HG03558 (cell line): ENCODE data around the gene CCNY.

Experiments used
- ATAC-seq: cut with Tn5 transposase; IDR thresholded peaks from one replicate; pipeline ENCODE4 v1.9.1; 2021; ENCODE audit warnings: moderate number of reproducible peaks; ENCODE audit not compliant: unreplicated experiment; ENCODE audit errors: extremely low read depth

CCNY gene

DNA sequence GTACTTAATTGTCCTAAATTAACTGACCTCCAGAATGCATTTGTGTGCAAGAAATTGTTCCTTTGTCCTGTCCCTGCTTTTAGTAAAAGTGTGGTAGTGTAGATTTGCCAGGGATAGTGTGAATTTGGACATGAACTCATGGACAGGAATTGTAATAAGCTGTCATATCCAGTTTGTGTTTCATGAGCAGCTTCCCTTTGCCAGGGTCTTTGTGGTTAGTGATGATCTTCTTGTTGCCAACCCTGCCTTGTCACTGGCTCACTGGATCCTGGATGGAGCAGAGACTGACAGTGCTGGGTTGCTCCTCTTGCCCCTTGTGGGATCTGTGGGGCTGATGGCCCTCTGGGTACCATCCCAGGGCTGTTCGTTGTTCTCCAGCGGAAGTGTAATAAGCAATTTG is 110.1 kb downstream of the CCNY start:
- no peak for ATAC-seq

DNA sequence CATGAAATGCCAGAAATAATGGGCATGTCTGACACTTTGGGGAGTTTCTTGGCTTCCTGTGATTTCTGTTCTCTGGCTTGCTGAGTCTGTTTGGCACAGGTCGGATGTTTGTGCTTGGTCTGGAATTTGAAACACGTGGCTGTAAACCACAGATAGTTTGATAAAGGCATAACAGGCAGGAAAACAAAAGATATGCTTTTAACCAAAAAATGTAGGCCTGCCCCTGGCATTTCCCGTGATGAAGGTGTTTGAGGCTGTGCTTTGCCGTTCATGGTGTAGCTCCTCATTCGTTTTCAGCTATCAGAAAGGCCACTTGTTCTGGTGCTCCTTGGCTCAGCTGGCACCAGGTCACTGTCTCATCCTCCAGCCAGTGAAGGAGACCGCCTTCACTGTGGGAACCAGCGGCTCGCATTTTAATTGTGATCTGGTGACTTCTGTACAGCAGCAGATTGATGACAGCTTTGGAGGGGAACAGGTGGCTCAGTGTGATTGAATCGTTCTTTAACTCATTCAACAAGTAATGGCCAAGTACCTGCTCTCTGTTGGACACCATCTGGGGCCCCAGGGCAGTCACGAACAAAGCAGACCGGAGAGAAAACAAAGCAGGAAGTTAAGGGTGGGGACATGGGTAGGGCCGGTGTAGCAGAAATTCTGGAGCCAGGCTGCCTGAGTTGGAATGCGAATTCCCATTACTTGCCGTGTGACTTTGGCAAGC is 111.5 kb downstream of the CCNY start:
- no peak for ATAC-seq

DNA sequence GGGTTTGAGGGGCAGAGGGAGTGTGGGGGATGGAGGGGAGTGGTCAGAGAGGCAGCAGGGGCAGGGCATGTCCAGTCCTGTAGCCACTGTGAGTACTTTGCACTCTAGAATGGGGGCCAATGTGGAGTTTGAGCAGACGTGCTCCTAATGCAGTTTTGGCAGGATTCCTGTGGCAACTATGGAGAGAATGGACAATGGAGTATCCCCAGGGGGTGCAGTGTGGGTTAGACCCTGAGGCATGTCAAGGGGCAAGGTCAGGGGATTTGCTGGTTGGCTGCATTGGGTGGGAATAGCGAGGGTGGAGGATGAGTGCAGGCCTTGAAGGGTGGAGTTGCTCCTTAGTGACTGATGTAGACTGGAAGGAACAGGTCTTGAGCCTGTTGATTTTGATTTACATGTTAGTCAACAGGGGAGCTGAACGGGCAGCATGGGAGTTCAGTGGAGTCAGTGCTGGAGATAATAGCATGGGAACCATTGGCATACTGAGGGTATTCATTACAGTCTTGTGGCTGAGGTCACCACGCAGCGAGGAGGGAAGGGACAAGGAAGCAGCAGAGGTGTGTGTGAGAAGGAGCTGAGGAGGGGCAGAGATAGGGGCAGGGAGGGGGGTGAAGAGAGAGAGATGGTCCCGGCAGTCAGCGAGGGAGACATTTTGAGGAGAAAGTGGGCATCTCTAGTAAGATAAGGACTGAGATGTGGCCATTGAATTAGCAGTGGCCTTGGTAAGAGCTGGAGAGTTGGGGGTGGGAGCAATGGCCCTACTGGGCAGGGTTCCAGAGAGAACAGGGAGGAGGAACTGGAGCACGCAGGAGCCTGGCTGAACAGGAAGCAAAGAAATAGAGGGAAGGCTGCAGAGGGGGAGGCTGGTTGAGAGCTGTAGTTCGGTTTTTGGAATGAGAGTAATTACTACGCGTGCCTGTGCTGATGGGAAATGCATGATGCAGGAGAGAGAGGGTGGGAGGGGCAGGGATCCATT is 112.7 kb downstream of the CCNY start:
- ATAC-seq, result no peak

DNA sequence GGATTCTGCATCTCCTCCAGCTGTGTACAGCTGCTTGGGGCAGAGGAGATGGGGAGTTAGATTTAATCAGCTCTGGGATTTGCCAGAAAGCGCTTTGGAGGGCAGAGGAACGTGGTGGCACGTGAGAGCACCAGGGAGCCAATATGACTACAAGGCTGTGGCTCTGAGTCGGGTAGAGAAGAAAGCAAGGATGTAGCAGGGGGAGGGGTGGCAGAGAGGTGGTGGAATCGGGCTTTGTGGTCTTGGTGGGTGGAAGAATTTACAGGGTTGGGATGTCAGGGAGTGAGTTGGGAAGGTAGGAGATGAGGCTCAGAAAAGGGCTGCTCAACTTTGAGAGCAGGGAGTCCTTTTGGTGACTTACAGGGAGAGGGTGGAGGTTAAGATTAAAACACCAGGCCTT is 113.6 kb downstream of the CCNY start:
- ATAC-seq, result no peak

DNA sequence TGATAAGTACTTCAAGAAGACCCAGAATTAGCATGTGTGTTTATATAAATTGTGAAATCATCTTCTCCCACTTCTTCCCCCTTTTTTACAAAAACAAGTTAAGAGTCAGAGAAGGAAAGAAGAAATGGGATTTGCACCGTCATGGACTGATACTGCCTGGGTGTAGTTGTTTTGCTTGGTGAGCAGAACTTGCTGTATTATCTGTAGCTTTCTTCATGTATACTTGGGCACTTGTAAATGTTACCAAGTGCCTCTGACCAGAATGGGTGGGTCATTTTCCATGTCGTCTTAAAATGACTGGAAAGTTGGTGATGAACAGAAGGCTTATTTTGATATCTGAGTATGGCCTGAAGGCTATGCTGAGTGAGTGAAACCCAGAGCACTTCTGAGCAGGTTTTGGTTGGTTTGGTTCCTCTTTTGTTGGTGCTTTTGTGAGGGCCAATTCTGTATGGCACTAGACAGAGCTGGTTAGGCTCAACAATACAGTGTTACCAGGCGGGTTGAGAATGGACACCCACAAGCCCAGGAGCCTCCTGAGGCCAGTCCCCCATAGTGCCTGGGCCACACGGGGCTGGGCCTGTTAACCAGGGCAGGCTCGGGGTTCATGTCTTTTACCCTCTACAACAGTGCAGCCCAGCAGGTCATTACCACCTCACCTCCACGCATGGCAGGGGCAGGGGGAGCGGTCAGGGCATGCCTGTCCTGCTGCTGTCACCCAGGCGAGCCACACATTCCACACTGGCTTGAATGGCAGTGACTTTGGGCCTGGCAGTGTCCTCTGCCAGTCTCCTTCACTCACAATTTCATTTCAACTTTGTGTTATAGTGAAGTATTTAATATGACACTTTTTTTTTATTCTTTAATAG is 115.1 kb downstream of the CCNY start:
- peak; percentile 95 for ATAC-seq

DNA sequence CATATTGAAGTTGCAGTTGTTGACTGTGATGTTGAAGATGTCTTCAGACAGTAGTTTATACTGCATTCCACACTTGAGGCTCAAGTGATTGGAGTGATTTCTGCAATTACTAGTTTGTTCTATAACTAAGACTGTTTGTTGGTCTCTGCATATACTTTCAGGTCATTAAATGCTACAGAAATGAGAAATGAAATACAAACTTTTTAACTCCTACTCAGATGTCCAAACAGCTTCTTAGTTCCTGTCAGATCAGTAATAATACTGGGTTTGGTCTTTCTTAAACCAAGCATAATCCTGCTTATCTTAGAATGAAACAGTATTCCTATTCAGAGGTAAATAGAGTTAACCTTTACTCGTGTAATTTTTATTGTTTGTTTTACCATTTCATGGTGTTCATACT is 115.9 kb downstream of the CCNY start:
- peak; percentile 25 for ATAC-seq

DNA sequence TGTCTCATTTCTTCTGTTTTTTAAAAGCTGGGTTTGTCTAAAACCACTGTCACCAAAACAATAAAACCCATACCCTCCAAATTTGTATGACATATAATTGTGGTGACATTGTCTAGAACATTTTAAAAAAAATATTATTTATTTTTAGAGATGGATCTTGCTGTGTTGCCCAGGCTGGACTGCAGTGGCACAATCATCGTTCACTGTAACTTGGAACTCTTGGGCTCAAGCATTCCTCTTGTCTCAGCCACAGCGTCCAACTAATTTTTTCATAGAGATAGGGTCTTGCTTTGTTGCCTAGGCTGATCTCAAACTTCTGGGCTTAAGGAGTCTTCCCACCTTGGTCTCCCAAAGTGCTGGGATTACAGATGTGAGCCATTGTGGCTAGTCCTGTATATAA is 116.5 kb downstream of the CCNY start:
- ATAC-seq, result no peak

DNA sequence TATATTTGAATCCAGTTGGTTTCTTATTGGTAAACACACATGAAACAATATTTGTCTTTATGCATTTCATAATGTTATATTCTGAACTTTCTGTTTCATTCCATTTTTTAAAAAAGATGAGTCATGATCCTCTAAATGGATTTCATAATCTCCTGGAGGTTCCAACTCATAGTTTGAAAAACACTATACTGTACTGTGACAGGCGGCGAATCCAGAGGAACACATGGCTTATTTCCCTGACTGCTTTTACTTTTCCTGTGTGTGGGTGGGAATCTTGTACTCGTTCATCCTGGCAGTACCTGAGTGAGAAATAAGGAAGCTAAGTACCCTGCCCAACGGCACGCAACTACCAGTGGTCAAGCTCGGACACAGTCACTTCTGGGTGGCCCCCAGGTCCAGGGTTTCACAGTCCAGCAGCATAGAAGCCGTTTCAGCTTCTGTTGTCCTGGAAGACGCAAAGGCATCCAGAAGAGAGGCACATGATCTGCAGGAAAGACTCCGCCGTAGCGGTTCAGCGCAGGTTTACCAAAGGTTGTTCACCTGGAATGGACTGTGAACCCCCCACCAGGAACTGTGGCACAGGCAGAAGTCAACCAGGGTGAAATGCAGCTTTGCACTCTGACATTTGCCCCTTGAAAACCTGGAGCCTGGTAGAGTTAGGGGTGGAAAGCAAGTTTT is 117.7 kb downstream of the CCNY start:
- no peak for ATAC-seq

DNA sequence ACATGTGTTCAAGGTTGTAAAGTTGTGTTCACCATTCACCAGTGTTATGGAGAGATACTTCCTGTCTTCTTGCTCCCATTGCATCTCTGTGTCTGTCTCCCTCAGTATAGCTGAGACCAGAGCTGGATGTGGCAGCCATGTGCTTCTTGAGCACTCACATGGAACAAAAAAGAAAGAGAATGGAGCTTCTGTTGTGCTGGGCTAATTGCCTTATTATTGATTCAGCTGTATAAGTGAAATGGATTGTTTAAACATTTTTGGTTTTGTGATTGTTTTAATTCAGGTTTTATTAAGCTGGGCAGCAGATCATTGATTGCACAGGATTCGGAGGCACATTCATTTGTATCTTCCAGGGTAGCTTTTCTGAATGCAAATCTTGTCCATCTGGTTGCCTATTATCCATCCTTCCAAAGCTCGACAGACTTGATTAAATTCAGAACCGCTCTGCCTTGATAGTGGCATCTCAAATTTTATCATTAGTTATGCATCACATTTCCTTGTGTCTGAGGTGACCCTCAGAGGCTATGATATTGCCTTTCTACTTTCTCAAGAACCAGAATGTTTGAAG is 119.9 kb downstream of the CCNY start:
- no peak for ATAC-seq

DNA sequence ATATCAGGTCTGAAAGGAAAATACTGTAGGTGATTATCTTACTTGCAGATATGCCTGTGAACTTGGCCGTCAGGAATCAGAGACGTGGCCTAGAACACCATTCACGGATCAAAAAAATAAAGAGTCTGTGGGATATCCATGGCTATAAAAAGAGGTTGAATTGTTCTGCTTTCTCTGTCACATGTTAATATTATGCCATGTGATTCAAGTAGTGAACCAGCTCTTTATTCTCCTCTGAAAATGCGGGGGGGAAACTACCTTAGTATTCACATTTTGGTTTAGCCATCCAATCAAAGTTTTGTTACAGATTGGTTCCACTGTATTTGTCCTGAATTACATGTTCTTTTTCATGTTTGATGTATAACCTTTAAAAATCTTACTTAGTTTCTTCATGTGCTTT is 120.5 kb downstream of the CCNY start:
- ATAC-seq, result no peak

DNA sequence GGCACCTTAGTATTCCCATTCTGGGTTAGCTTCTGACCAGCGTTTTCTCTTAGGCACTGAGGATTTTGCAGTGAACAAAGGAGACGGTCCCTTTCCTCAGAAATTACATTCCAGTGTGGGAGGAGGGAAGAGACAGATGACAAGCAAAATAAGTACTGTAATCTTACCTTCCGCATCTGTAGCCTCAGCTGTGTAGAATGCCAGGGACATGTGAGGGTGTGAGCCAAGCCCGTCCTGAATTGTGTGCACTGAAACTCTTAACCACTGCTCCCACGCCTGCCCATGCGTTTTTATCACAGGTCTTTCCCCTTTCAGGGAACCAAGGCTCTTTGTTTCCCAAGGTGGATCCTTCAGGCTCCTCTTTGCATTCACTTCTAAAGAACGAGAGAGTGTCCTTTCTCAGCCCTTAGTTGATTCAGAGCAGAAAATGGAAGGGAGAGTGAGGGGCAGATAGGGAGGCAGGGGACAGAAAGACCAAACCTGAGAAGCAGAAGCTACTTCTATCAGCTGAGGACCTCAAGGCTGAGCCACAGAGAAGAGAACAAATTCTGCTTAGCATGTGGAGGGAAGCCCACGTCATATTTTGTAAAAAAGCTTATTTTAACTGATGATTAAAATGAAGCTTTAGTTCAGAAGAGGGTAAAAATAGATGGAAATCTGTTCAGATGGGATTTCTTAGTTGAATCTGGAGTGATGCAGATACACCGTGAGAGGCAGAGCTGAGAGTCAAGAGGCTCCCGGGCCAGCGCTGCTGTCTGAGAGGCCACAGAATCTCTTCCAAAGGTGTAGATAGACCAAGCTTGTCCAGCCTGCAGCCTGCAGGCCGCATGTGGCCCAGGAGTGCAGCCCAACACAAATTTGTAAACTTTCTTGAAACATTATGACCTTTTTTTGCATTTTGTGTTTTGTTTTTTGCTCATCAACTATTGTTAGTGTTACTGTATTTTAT is 122.5 kb downstream of the CCNY start:
- no peak for ATAC-seq

DNA sequence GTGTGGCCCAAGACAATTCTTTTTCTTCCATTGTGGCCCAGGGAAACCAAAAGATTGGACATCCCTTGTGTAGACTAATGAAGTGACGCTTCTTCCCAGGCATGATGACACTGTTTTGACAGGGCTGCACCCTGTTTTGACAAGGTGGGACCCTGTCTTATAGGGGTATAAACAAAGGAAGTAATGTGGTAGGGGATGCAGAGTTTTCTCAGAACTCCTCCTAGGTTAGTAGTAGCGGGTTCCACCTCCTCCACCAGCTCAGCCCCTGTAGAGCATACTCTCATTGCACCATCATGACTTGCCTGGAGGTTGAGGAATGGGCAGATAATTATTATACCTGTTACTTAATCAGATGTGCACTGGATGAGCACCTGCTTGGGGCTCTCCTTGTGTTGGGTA is 123.1 kb downstream of the CCNY start:
- no peak for ATAC-seq

DNA sequence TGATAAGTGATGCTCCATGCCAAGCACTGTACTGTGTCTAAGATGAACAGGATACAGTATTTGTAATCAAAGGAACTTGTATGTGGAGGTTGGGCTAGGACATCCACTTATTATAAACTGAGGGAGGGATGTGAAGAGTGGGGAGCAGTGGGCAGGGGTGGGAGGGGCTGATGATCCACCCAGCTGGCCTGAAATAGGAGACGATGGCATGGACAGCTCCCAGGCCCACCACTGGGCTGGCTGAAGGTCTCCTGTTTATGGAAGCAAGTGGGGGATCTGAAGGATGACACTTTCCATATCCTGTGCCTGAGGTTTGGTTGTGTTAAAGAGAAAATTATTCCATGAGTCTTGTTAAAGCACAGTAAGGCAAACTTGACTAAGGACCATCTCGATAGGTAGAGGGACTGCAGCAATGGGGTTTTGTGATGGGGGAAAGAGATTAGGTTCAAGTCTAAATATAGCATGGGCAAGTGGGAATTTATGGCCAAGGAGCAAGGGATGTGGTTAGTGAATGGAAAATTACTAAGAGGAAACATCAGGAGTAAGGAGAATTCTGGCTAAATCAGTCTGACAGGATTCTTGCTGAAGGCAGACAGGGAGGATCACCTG is 124.6 kb downstream of the CCNY start:
- ATAC-seq, result no peak

DNA sequence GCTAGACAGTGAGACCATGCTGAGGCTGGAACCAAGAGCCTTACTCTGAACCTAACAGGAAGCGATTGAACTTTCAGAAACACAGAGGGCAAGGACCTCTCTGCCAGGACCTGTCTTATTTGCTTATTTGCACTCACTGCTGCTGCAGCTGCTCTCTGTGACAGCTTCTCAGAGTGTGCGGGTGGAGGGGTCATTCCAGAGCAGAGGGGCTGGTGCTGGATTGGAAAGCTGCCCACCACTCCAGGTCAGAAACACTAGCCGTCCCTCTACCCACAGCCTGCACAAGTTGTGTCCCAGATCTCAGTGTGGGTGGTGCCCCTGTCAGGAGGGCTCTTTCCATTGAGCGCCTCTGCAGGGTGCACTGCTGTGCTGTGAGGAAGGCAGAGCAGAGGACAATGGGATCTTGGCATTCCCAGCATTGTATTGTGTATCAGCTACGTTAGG is 126.2 kb downstream of the CCNY start:
- peak; percentile 96 for ATAC-seq

DNA sequence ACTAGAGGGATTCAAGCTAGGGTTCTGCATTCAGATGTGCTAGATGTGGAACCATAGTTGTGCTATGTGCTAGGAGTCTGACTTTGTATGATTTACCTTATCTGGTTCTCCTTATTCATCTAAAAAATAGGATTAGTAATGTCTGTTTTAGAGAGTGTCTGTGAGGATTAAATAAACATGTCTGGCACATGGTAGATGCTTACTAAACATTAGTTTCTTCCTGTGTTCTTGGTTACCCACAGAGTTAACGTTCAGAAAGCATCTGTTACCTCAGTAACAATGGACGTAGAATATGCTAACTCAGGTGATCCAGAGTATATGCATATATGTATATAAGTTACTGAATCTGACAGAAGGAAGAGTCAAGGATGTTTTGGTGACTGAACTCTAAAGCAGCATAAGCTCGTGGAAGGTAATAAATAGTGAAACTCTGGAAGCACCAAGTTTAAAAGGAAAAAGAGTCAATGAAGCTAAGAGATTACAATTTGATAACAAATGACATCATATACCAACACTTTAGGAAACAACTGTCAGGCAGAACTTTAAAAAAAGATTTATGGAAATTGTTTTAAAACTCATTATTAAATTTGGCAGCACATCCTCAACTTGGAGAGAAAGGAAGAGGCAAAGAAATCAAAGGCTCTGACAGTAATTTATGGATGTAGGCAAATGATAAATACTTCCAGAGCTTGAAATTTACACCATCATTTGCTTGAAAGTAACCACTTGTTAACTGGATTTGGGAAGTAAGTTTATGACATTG is 127.0 kb downstream of the CCNY start:
- ATAC-seq, result no peak

DNA sequence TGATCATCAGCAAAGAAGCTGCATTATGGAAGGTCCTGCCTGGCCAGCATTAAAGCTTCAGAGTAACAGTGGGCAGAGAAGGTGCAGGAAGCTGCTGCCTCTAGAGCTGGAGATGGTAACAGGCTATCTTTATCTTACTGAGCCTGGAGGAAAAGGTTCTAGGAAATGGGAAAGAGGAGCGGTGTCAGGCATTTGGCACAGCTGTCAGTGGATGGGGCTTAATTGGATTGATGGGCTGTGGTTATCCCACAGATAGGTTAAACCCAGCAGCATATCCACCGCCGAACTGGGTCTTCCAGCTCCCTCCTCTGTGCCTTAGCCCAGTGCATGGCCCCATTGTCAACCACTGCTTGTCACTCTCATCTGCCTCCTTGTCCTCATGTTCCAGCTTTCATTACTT is 127.6 kb downstream of the CCNY start:
- no peak for ATAC-seq

DNA sequence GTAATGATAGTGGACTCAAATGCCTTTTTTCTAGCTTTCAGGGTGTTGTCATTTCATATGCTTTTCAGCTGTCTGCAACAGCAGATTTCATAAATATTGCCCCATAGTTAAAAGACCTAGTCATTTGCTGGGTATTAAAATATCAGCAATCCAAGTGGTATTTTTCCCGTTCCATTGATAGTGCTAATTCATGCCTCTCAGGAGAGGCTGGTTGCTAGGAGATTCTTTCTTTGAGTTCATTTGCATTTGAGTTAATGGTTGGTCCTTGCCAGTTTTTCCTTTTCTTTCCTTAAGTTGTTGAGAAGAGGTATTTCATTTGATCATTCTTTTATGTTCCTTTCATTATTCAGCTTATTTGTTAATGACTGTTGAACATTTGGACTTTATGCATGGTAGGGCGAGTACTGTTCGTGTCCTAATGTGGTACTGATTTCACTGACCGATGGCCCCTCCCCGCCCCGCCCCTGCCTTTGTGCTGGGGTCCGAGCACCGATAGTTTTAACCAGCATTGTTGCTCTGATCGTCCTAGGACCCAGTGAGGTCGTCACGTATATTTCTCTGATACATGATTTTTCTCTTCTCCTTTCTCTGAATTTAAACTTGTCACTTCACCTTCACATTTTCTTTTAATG is 128.6 kb downstream of the CCNY start:
- no peak for ATAC-seq
